ENCODE measurements around the gene UNKL.

GRCh38 chr16:1364510-1364909, 50.0 kb downstream of the UNKL start:
- TF ChIP-seq CTCF (IDR thresholded peaks at IDR 0.05) (no peak), POLR2A (IDR thresholded peaks at IDR 0.05) (no peak)
